Measurements from ENCODE around the gene JARID2.

JARID2 gene

GRCh38 chr6:15264412-15264811 lies 18.5 kb downstream of the JARID2 start:
- in situ Hi-C loops (cut with MboI; ENCODE audit: low pct_unique_long_range_greater_than_20kb, low sequenced_read_pairs, unreplicated experiment) = no loop called here
- no peak for TF ChIP-seq CTCF (IDR thresholded peaks at IDR 0.05; ENCODE audit: extremely low read depth, insufficient read depth, missing control alignments)
- DNase-seq (ENCODE audit: low spot score) = no peak

- in situ Hi-C loops (cut with MboI; ENCODE audit: low pct_unique_long_range_greater_than_20kb, low sequenced_read_pairs, unreplicated experiment) = no loop called here
- TF ChIP-seq CTCF (IDR thresholded peaks at IDR 0.05; ENCODE audit: extremely low read depth, insufficient read depth, missing control alignments) = no peak
- no peak for DNase-seq (ENCODE audit: low spot score)
These were observed 19.3 kb downstream of the JARID2 start for GRCh38 chr6:15264902-15265761.

- in situ Hi-C loops (cut with MboI; ENCODE audit: low pct_unique_long_range_greater_than_20kb, low sequenced_read_pairs, unreplicated experiment) = no loop called here
- TF ChIP-seq CTCF (IDR thresholded peaks at IDR 0.05; ENCODE audit: extremely low read depth, insufficient read depth, missing control alignments) = no peak
- DNase-seq (ENCODE audit: low spot score) = no peak
These were observed 19.9 kb downstream of the JARID2 start for GRCh38 chr6:15265787-15266186.

- no peak for DNase-seq (ENCODE audit: low spot score)
- in situ Hi-C loops (cut with MboI; ENCODE audit: low pct_unique_long_range_greater_than_20kb, low sequenced_read_pairs, unreplicated experiment) = no loop called here
- no peak for TF ChIP-seq CTCF (IDR thresholded peaks at IDR 0.05; ENCODE audit: extremely low read depth, insufficient read depth, missing control alignments)
These were observed 20.6 kb downstream of the JARID2 start for GRCh38 chr6:15266423-15266996.

- no peak for TF ChIP-seq CTCF (IDR thresholded peaks at IDR 0.05; ENCODE audit: extremely low read depth, insufficient read depth, missing control alignments)
- no peak for DNase-seq (ENCODE audit: low spot score)
- in situ Hi-C loops (cut with MboI; ENCODE audit: low pct_unique_long_range_greater_than_20kb, low sequenced_read_pairs, unreplicated experiment) = no loop called here
These were observed 21.4 kb downstream of the JARID2 start for GRCh38 chr6:15267221-15267620.

GRCh38 chr6:15268137-15268908 lies 22.5 kb downstream of the JARID2 start:
- in situ Hi-C loops (cut with MboI; ENCODE audit: low pct_unique_long_range_greater_than_20kb, low sequenced_read_pairs, unreplicated experiment) = no loop called here
- DNase-seq (ENCODE audit: low spot score) = no peak
- no peak for TF ChIP-seq CTCF (IDR thresholded peaks at IDR 0.05; ENCODE audit: extremely low read depth, insufficient read depth, missing control alignments)
